Measurements from ENCODE around the gene AVEN.

AVEN gene

GRCh38 chr15:33844186-33844585, 194.8 kb downstream of the AVEN start:
- no peak overlapping the region for H3K27ac ChIP-seq
- TF ChIP-seq ZFX (IDR thresholded peaks at IDR 0.05; ENCODE audit: borderline replicate concordance) = no peak
- no peak for TF ChIP-seq CTCF (IDR thresholded peaks at IDR 0.05)

- H3K27ac ChIP-seq = no peak overlapping the region
- TF ChIP-seq CTCF (IDR thresholded peaks at IDR 0.05) (no peak), ZFX (IDR thresholded peaks at IDR 0.05; ENCODE audit: borderline replicate concordance) (no peak)
These were observed 198.4 kb downstream of the AVEN start for GRCh38 chr15:33840615-33841014.

GRCh38 chr15:33839540-33839939, 199.5 kb downstream of the AVEN start:
- TF ChIP-seq ZFX (IDR thresholded peaks at IDR 0.05; ENCODE audit: borderline replicate concordance) (no peak), CTCF (IDR thresholded peaks at IDR 0.05) (no peak)
- no peak overlapping the region for H3K27ac ChIP-seq

- no peak overlapping the region for H3K27ac ChIP-seq
- no peak for TF ChIP-seq ZFX (IDR thresholded peaks at IDR 0.05; ENCODE audit: borderline replicate concordance)
- TF ChIP-seq CTCF (IDR thresholded peaks at IDR 0.05) = no peak
These were observed 201.7 kb downstream of the AVEN start for GRCh38 chr15:33837294-33837693.

GRCh38 chr15:33834892-33835743, 203.9 kb downstream of the AVEN start:
- H3K27ac ChIP-seq = no peak overlapping the region
- TF ChIP-seq ZFX (IDR thresholded peaks at IDR 0.05; ENCODE audit: borderline replicate concordance) (no peak), CTCF (IDR thresholded peaks at IDR 0.05) (no peak)

GRCh38 chr15:33831646-33832045, 207.4 kb downstream of the AVEN start:
- no peak for TF ChIP-seq CTCF (IDR thresholded peaks at IDR 0.05)
- TF ChIP-seq ZFX (IDR thresholded peaks at IDR 0.05; ENCODE audit: borderline replicate concordance) = no peak
- no peak overlapping the region for H3K27ac ChIP-seq

- TF ChIP-seq ZFX (IDR thresholded peaks at IDR 0.05; ENCODE audit: borderline replicate concordance) (no peak), CTCF (IDR thresholded peaks at IDR 0.05) (no peak)
- no peak overlapping the region for H3K27ac ChIP-seq
These were observed 208.7 kb downstream of the AVEN start for GRCh38 chr15:33830351-33830750.

Data from 22Rv1 (cell line).